Measurements from ENCODE around the gene NBL1.

DNA sequence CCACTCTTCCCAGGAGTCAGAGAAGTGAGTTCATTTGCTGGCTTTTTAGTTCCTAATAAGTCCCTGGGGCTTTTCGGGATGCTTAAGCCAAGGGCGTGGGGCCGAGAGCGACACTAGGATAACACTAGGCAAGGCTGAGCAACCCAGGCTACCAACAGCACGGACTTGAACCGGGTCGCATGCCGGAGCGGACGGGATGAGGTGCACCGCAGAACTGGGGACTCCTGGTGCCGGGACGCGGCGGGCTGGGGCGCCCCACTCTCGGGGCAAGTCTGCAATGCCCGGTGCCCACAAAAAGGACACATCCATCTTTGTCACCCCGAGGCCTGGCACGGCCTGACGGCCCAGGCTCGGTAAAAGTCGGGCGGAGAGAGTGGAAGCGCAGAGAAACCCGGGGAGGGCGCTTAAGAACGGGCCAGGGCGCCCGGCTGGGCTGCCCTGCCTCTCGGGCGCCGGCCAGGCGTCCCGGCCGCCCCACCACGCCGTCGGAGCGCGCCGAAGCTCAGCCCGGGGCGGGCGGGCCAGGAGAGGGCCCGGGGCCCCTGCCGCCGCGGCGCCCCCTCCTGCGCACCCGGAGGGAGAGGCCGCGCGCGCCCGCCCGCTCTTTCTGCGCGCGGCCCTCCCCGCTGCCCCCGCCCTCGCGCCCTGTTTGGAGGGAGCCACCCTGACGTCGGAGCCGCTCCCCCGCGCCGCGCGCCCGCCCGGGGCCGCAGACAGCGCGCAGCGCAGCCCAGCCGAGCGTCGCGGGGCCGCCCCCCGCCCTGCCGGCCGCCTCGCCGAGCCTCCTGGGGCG is at the start of gene NBL1:
- TF ChIP-seq BMI1 (IDR thresholded peaks at IDR 0.05; ENCODE audit: low read length) = no peak
- TF ChIP-seq RBFOX2 (IDR thresholded peaks at IDR 0.05; ENCODE audit: low read depth, low read length) = no peak
- TF ChIP-seq, protein P1, sequence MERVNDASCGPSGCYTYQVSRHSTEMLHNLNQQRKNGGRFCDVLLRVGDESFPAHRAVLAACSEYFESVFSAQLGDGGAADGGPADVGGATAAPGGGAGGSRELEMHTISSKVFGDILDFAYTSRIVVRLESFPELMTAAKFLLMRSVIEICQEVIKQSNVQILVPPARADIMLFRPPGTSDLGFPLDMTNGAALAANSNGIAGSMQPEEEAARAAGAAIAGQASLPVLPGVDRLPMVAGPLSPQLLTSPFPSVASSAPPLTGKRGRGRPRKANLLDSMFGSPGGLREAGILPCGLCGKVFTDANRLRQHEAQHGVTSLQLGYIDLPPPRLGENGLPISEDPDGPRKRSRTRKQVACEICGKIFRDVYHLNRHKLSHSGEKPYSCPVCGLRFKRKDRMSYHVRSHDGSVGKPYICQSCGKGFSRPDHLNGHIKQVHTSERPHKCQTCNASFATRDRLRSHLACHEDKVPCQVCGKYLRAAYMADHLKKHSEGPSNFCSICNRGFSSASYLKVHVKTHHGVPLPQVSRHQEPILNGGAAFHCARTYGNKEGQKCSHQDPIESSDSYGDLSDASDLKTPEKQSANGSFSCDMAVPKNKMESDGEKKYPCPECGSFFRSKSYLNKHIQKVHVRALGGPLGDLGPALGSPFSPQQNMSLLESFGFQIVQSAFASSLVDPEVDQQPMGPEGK (CRISPR knock-in tag; IDR thresholded peaks at IDR 0.05; ENCODE audit: borderline replicate concordance) = no peak
